Measurements from ENCODE around the gene SPECC1.
"Not testable (repeated sequence)": the region's sequence is repeated elsewhere in the genome, so short reads cannot be mapped to it uniquely, and the experiment has no call there.

The SPECC1 gene

GRCh38 chr17:20351405-20351804 lies 342.2 kb downstream of the SPECC1 start:
- DNase-seq = not testable (repeated sequence)

DNA sequence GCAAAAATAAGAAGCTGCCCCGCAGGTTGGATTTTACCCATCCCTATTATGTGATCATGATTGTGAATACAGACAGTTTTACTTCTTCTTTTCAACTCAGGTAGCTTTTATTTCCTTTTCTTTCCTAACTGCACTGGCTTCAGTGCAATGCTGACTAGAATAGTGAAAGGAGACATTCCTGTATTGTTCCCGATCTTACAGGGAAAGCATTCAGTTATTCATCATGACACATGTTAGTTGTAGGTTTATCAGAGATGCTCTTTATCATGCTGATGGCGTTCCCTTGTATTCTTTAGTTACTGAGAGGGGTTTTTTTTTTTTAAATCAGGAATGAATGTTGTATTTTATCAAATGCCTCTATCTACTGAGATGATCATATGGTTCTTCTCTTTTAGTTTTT lies 343.4 kb downstream of the SPECC1 start:
- DNase-seq = not testable (repeated sequence)

GRCh38 chr17:20363846-20364245 lies 354.7 kb downstream of the SPECC1 start:
- not testable (repeated sequence) for DNase-seq

Measured in midbrain (tissue), 1 donor.